Measurements from ENCODE around the gene ASCL1.

GRCh38 chr12:102993537-102993936 lies 36.1 kb downstream of the ASCL1 start:
- TF ChIP-seq YY1 (IDR thresholded peaks at IDR 0.05; ENCODE audit: low read depth, low read length) (no peak), CTCF (IDR thresholded peaks at IDR 0.05 in 2 of 3, conservative IDR thresholded peaks at IDR 0.05 in 1 of 3; ENCODE audit: control insufficient read depth in 2 of 3, extremely low read depth in 1 of 3, insufficient read depth in 1 of 3, low read depth in 3 of 3, low read length in 3 of 3) (no peak), YBX1 (IDR thresholded peaks at IDR 0.05) (no peak), ZNF217 (IDR thresholded peaks at IDR 0.05) (no peak), POLR2A (IDR thresholded peaks at IDR 0.05; ENCODE audit: low read depth, low read length) (no peak), CBX3 (IDR thresholded peaks at IDR 0.05; ENCODE audit: borderline replicate concordance, low read depth) (no peak), CEBPB (IDR thresholded peaks at IDR 0.05; ENCODE audit: borderline replicate concordance in 1 of 2, low read depth in 2 of 2, low read length in 2 of 2) (no peak), SP1 (IDR thresholded peaks at IDR 0.05; ENCODE audit: low read depth, low read length) (no peak), ASH2L (IDR thresholded peaks at IDR 0.05; ENCODE audit: borderline replicate concordance, low read depth) (no peak)
